Measurements from ENCODE around the gene SPINK9. TPM values are rescaled to one million over a fixed set of nuclear protein-coding genes. Genes with fewer than 3 reads are reported as not detected.

The SPINK9 gene
- polyA plus RNA-seq, 6 donors from 2014 or later = not detected

Other genes starting within 250 kb of the SPINK9 start
- gene SPINK14, start 167.0 kb upstream of the SPINK9 start, polyA plus RNA-seq (ENCODE audit: low read depth in 6 of 6) = not detected
- not detected for gene SPINK6, start 132.5 kb upstream of the SPINK9 start, polyA plus RNA-seq (ENCODE audit: low read depth in 6 of 6)
- not detected for gene MARCOL, start 97.0 kb upstream of the SPINK9 start, polyA plus RNA-seq (ENCODE audit: low read depth in 6 of 6)
- gene SPINK13, start 66.8 kb upstream of the SPINK9 start, polyA plus RNA-seq (ENCODE audit: low read depth in 6 of 6) = not detected
- gene SPINK7, start 23.1 kb upstream of the SPINK9 start, polyA plus RNA-seq (ENCODE audit: low read depth in 6 of 6) = not detected
- gene FBXO38, start 48.4 kb downstream of the SPINK9 start, polyA plus RNA-seq (ENCODE audit: low read depth in 6 of 6) = 10 to 100 TPM in 5 of 6 donors, 1 to 10 TPM in 1; 6.6 to 22.8 (median 19.2) TPM